HG02678 (cell line): Measurements from ENCODE around the gene CD46.

Experiments used
- ATAC-seq: cut with Tn5 transposase; IDR thresholded peaks from one replicate; pipeline ENCODE4 v1.9.1; 2021; ENCODE audit warnings: mild to moderate bottlenecking, moderate library complexity; ENCODE audit not compliant: unreplicated experiment

Gene CD46

GRCh38 chr1:207812778-207813511 lies 61.1 kb downstream of the CD46 start:
- no peak for ATAC-seq

DNA sequence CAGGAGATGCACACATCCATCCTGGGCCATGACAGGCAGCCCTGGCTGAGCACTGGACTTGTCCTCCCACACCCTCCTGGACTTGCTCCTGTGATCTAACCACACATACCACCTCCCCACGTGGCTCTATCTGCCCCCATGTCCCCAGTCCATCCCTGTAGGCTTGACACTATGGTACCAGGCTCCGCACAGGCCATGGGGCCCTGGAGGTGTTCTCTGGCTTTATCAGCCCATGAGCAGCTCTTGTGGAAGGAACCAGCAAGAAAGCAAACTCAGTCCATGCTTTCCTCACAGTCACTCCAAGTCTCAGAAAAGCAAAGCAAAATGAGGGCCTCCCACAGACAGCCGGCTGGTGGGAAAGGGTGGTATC lies 61.6 kb downstream of the CD46 start:
- ATAC-seq = no peak

GRCh38 chr1:207813946-207814345 lies 62.1 kb downstream of the CD46 start:
- ATAC-seq = no peak

DNA sequence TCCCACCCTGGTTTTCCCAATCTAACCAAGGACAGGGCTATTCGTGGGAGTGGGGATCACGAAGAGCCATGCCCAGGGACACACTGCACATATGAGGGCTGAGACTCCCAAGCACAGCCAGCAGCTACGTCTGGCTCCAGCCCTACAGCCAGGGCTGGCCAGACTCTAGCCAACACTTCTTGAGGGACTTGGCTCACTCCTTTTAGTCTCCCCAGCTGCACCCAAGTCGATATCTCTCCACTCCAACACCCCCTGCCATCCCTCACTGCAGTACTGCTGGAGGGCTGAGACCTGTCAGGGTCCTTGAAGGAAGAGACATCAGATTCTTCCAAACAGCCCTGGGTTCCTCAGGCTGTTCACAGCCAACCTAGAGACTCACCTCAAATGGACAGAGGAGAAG lies 62.6 kb downstream of the CD46 start:
- ATAC-seq = no peak

GRCh38 chr1:207815466-207815865 lies 63.6 kb downstream of the CD46 start:
- no peak for ATAC-seq

GRCh38 chr1:207815913-207816291 lies 64.0 kb downstream of the CD46 start:
- ATAC-seq = no peak

- ATAC-seq = no peak
Observed at GRCh38 chr1:207817166-207817565, 65.3 kb downstream of the CD46 start.

GRCh38 chr1:207817778-207818751 lies 66.2 kb downstream of the CD46 start:
- no peak for ATAC-seq

DNA sequence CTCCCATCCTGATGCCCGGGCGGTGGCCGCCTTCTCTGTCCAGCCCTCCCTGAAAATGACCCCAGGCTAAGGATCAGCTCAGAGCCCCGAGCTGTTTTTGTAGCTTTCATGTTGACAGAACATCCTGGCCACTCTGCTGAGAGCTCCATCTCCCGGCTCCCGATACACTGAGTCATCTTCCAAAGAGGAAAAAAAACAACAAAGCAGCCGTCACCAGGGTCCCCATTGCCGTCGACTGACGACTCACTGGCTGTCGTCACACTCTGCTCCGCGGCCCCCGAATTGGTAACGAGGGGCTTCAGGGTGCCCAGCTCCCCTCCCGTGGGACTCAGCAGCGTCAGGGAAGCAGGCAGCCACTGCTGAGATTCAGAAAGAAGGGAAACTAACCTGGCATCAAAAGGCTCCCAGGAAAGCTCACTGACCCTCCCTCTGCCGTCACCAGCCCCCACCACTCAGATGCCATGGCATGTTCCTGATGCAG lies 67.2 kb downstream of the CD46 start:
- no peak for ATAC-seq

DNA sequence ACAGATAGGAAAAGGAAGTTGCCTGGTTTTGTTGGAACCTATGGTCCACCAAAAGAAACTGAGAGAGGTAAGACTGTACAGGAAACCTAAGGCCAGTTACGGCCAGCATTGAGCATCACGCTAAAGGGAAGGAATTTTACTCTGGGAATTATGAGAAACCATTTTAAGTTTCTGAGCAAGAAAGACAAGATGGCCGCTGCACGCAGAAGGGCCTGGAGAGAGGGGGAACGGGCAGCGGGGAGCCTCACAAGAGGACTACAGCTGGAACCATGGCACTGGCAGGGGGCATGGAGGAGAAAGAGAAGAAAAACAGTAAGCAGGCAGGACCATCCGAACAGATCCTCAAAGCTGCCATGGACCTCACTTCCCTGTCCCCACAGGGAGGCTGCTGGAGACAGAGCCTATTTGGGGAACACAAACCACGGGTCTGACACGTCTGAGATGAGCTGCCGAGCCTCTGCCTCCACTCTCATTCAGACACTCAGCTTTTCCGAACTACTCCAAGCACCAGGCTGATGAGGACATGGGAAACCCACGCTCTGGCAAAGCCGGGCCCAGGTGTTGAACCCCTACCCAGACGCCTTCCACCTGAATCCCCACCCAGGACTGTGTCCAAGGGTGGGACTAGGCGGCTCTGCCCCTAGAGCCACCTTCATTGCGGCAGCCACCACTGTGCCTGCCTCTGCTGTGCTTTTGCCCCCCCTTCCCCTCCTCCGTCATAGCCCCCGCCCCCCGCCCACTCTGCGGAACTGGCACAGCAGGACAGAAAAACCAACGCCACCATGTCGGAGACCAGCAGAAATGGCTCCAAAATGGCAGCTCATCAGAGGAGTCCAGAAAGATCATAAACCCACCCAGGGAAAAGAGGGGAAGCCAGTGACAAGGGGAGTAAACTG lies 69.0 kb downstream of the CD46 start:
- no peak for ATAC-seq

- ATAC-seq = no peak
Observed at GRCh38 chr1:207821464-207822045, 69.7 kb downstream of the CD46 start.

GRCh38 chr1:207822124-207822601 lies 70.3 kb downstream of the CD46 start:
- peak; percentile 35 for ATAC-seq

DNA sequence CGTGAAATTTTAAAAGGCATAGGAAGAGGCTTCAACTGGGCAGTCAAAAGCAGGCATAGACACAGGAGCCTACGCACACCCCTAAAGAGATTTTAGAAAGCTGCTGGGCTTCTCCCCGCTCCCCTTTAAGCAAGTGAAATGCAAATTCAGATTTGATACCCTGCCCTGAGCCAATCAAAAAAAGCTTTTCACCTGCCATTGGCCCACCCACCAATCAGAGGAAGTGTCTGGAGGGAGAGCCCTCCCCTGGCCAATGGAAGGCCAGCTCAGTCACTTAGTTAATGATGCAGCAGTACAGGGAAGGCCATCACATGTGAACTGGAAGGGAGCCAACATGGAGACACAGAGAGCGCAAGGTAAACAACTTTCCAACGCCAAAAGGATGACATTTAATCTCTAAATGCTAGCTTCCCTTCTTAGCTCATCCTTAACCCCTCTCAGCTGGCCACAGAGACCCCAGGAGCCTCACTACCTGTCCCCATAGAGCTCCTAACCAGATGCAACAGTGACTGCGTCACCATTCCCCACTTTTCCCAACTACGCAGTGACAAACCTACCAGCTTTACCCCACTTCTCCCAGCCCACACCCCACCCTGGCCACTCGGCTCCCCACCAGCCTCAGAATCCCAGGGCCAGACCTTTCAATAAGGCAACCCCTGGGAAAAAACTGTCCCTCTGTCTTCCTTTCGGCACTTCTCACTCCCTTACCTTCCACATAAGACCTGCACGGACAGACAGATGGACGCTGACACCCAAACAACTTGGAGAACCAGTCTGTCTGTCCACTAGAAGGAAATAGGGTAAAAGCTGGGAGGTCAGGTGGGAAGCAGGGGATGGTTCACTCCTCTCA lies 71.0 kb downstream of the CD46 start:
- peak; percentile 67 for ATAC-seq

GRCh38 chr1:207823531-207823879 lies 71.7 kb downstream of the CD46 start:
- ATAC-seq = no peak

DNA sequence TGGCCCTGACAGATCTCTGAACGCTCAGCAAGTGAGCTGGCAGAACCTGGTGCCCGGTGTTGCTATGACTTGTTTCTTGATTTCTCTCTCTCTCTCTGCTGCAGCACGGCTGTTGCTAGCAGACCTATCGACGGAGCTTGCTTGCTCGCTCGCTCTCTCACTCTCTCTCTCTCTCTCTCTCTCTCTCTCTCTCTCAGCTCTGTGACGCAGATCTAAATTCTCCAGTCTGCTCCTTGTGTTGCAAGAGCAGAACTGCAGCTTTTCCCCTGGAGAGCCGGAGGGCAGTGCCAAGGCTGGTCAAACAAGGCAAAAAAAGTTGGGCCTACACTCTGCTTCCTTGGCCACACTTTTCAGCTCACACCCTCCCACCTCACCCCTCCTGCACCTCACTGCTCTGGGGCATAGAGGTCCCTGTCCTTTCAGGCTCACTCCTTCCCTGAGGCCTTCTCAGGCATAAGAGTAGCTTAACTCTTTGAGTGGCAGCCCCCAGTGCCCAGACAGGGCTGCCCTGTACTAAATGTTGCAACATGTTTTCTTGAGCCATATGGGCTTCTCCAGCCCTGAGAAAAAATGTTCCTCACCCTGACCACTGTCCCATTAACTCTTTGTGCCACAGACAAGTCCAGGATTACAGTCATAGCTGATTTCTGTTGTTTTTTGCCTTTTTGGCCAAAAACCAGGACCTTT lies 72.2 kb downstream of the CD46 start:
- peak; percentile 22 for ATAC-seq

DNA sequence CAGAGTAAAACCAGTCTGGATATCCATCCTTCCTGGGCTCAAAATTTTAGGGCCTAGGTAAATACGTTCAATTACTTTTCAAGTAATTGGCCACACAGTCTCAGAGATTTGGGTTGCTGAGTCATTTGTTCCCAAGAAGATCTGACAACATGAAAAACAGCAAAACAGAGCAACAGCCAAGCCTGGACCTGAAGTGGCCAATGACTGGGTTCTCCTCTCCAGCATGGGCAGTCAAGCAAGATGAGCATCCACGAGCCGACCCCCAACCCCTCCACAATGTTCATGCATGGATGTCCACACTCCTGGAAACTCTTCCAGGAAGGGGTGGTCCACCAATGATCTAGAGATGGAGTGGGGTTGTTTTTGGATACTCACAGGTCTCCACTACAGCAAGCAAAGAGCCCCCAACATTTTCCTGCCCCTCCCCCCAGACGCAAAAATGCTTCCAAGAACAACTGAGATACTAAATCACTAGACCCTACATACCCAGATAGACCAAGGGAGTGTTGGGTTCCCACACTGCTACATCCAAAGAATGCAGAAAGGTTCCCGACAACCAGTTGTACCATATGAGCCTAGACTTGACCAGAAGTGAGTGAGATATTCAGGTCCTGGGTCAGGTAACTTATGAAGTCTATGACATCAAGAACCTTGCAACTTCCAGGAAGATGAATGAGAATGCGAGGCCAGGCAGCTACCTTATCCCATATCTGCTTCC lies 73.0 kb downstream of the CD46 start:
- ATAC-seq = no peak

DNA sequence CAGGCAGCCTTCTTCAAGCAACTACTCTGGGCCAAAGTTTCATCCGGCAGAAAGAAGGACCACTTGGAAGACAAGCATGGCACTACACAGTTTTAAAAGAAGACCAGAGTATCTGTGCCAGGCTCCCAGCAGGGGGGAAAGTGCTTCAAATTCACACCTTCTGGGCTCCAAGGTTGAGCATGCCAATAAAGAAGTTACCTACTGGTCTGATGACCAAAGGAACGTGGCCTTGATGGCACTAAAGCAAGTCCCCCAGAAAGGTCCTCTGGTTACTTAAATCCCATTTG lies 73.5 kb downstream of the CD46 start:
- ATAC-seq = no peak

DNA sequence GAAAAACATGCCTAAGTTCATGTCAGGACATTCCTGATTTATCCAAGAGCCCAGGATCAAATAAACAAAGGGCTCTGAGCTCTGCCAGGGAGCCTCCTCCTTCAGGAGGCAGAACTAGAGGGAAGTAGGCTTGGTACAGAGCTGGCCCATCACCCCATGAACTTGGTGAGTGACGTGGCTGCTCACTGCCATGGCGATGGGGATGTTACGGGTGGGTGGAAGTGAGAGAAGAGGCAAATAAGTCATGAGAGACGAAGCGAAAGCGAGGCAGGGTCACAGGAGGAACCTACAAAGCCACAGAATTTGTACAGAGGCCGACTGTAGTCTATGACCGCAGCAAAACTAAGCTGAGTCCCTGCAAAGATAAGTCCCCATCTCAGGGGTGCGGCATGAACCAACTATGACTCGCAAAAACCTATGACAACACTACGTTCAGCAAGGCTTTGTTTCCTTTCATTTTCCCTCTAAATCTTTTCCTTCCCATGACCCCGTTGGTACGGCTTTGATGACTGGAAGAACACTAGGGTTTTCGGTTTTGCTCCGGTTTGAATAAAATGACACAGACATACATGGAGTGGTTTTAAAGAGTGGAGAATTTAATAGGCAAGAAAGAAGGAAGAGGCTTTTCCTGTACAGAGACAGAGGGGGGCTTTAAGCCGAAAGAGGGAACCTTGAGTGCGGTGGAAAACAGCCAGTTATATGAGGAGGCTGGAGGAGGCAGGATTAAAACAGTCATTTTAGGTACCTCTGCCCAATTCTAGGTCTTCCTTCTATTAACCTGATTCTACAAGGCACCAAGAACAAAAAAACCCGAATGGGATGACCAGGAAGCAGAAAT lies 74.1 kb downstream of the CD46 start:
- peak; percentile 66 for ATAC-seq
